Forelimb muscle (tissue), 1 donor: ENCODE results near the gene USP22. TPM values are rescaled to one million over a fixed set of nuclear protein-coding genes. Genes with fewer than 3 reads are reported as not detected.

Experiments
- DNase-seq: peaks from one replicate; pipeline ENCODE4 v3.0.0-alpha.2; 2013; ENCODE audit warnings: low read depth
- polyA plus RNA-seq: library from polyadenylated mRNA; unstranded; fragments of 120-200 nt; gene quantifications from one replicate; pipeline ENCODE4 v1.2.1, GENCODE V29; 2013; ENCODE audit not compliant: insufficient read length

USP22 gene
- polyA plus RNA-seq, 1 donor, result 149 TPM

GRCh38 chr17:21001111-21001812 is 41.5 kb downstream of the USP22 start:
- DNase-seq, result no peak

GRCh38 chr17:20999841-21000532 is 42.8 kb downstream of the USP22 start:
- no peak for DNase-seq

GRCh38 chr17:20999044-20999573 is 43.7 kb downstream of the USP22 start:
- DNase-seq, result no peak

GRCh38 chr17:20998571-20999043 is 44.2 kb downstream of the USP22 start:
- no peak for DNase-seq

- DNase-seq, result no peak
Measured at GRCh38 chr17:20997711-20998570, 44.9 kb downstream of the USP22 start.

GRCh38 chr17:20996724-20997615 is 45.8 kb downstream of the USP22 start:
- DNase-seq, result no peak

- no peak for DNase-seq
Measured at GRCh38 chr17:20995873-20996723, 46.7 kb downstream of the USP22 start.

- no peak for DNase-seq
Measured at GRCh38 chr17:20995164-20995872, 47.5 kb downstream of the USP22 start.

GRCh38 chr17:20994779-20995149 is 48.0 kb downstream of the USP22 start:
- DNase-seq, result no peak

- DNase-seq, result no peak
Measured at GRCh38 chr17:20993863-20994778, 48.7 kb downstream of the USP22 start.

- DNase-seq, result peak; percentile 44
Measured at GRCh38 chr17:20992987-20993862, 49.6 kb downstream of the USP22 start.

- no peak for DNase-seq
Measured at GRCh38 chr17:20992416-20992815, 50.4 kb downstream of the USP22 start.

- DNase-seq, result no peak
Measured at GRCh38 chr17:20991276-20992037, 51.4 kb downstream of the USP22 start.

- no peak for DNase-seq
Measured at GRCh38 chr17:20989991-20990855, 52.6 kb downstream of the USP22 start.

- no peak for DNase-seq
Measured at GRCh38 chr17:20989481-20989880, 53.3 kb downstream of the USP22 start.

- no peak for DNase-seq
Measured at GRCh38 chr17:20988896-20989295, 53.9 kb downstream of the USP22 start.
